ENCODE measurements around the gene CCDC179.

GRCh38 chr11:22809893-22810292 is 50.4 kb downstream of the CCDC179 start:
- TF ChIP-seq CEBPB (IDR thresholded peaks at IDR 0.05) = no peak
- TF ChIP-seq REST (IDR thresholded peaks at IDR 0.05; ENCODE audit: low read depth) = no peak
- TF ChIP-seq EP300 (IDR thresholded peaks at IDR 0.05; ENCODE audit: borderline replicate concordance) = no peak
- no peak for TF ChIP-seq MAX (IDR thresholded peaks at IDR 0.05)
- TF ChIP-seq RAD21 (IDR thresholded peaks at IDR 0.05; ENCODE audit: low read depth) = no peak

All from Ishikawa (cell line).